Fibroblast of lung (primary cell): ENCODE data around the gene PIP4K2A. TPM values are rescaled to one million over a fixed set of nuclear protein-coding genes. Genes with fewer than 3 reads are reported as not detected.

ENCODE experiments used
- DNase-seq, 2 donors: peaks; one replicate each; pipeline versions ENCODE4 v3.0.0 to v3.0.0-alpha.2; 2010; ENCODE audit warnings: low read depth in 2 of 2
- H2AFZ ChIP-seq: 2 replicates; pipeline ENCODE4 v1.5.1; 2012; ENCODE audit warnings: low read length, control low read depth, inconsistent platforms
- H3K27ac ChIP-seq: 2 replicates; pipeline ENCODE4 v1.5.1; 2011; ENCODE audit warnings: low read length, control low read depth; ENCODE audit not compliant: insufficient read depth
- H3K27me3 ChIP-seq: 2 replicates; pipeline ENCODE4 v1.5.1; 2011; ENCODE audit warnings: mild to moderate bottlenecking, low read length; ENCODE audit not compliant: control insufficient read depth, insufficient read depth
- H3K36me3 ChIP-seq: 2 replicates; pipeline ENCODE4 v1.5.1; 2011; ENCODE audit warnings: low read length; ENCODE audit not compliant: control insufficient read depth, insufficient read depth
- H3K4me1 ChIP-seq: 2 replicates; pipeline ENCODE4 v1.5.1; 2011; ENCODE audit warnings: low read length; ENCODE audit not compliant: control insufficient read depth, insufficient read depth; ENCODE audit errors: extremely low read depth
- H3K4me2 ChIP-seq: 2 replicates; pipeline ENCODE4 v1.5.1; 2011; ENCODE audit warnings: low read length, control low read depth; ENCODE audit not compliant: insufficient read depth; ENCODE audit errors: extremely low read depth
- H3K4me3 ChIP-seq, 4 experiments: fragments of 200-600 bp in 1 of 4; sonication (generic) in 1 of 4; replicated peaks in 1 of 4; 2 replicates each; pipeline ENCODE4 v1.5.1; 2011 to 2016; ENCODE audit warnings: low read length in 4 of 4, low read depth in 3 of 4, mild to moderate bottlenecking in 3 of 4, control low read depth in 2 of 4, inconsistent platforms in 1 of 4, mixed read lengths in 1 of 4; ENCODE audit not compliant: insufficient read depth in 1 of 4; ENCODE audit errors: control extremely low read depth in 1 of 4
- H3K79me2 ChIP-seq: 2 replicates; pipeline ENCODE4 v1.5.1; 2012; ENCODE audit warnings: mild to moderate bottlenecking, low read length, inconsistent platforms; ENCODE audit not compliant: control insufficient read depth, insufficient read depth
- H3K9ac ChIP-seq: 2 replicates; pipeline ENCODE4 v1.5.1; 2011; ENCODE audit warnings: mild to moderate bottlenecking, low read length, control low read depth; ENCODE audit not compliant: insufficient read depth
- H3K9me3 ChIP-seq: 2 replicates; pipeline ENCODE4 v1.5.1; 2012; ENCODE audit warnings: low read depth, low read length; ENCODE audit not compliant: control insufficient read depth, insufficient read depth
- H4K20me1 ChIP-seq: 2 replicates; pipeline ENCODE4 v1.5.1; 2011; ENCODE audit warnings: low read length; ENCODE audit not compliant: control insufficient read depth, insufficient read depth; ENCODE audit errors: extremely low read depth
- EZH2 ChIP-seq: IDR thresholded peaks from 2 replicates; pipeline ENCODE4 v1.5.1; 2012; ENCODE audit warnings: low read length, control low read depth, mild to moderate bottlenecking; ENCODE audit errors: missing control alignments
- polyA plus RNA-seq, 2 donors: library from polyadenylated mRNA; depleted of rRNA in 1 of 2; stranded (reverse) in 1 of 2; unstranded in 1 of 2; fragments of >200 nt; gene quantifications; 2 replicates each; pipeline ENCODE4 v1.2.1, GENCODE V29; 2011 to 2012; ENCODE audit warnings: missing spikeins in 1 of 2
- total RNA-seq: library from RNA; depleted of rRNA; stranded (reverse); fragments of >200 nt; gene quantifications from 2 replicates; pipeline ENCODE4 v1.2.1, GENCODE V29; 2014
- TF ChIP-seq, protein P1 (sequence below), 2 donors: IDR thresholded peaks in 1 of 2; conservative IDR thresholded peaks in 1 of 2; 1 replicate in 1 of 2; 2 replicates in 1 of 2; pipeline ENCODE4 v1.5.1; 2011 to 2012; ENCODE audit warnings: low read length in 2 of 2, control low read depth in 1 of 2, inconsistent platforms in 1 of 2, low read depth in 1 of 2, mild to moderate bottlenecking in 1 of 2

The PIP4K2A gene
- total and polyA plus RNA-seq, 2 donors (not counting 1 experiment from before 2014, with no cell fraction given), result 28.5 to 40.0 TPM

DNA sequence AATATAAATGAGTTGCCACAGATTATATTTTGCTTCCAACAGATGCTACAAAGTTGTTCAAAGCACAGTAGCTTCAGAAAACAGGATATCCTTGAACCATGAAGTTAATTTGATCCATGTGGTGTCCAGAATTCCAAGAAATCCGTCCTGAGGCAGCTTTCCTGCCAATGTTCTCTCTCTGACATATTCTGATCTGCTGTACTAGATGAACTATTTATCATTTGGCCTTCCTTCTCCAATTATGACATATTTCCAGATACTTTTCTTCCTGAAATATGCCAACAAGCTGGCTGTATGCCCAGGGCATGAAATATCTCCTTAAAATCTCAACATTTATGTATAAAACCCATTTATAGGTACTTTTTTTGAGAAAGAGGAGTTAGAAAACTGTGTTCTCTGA lies 227.9 kb downstream of the PIP4K2A start:
- H3K9ac ChIP-seq, result no peak overlapping the region
- no peaks in the 10 kb centered on the region for H3K4me1 ChIP-seq
- no peak overlapping the region for H3K4me3 ChIP-seq
- no peak overlapping the region for H2AFZ ChIP-seq
- no peaks in the 10 kb centered on the region for H3K79me2 ChIP-seq
- TF ChIP-seq EZH2, result no peak
- TF ChIP-seq, protein P1, sequence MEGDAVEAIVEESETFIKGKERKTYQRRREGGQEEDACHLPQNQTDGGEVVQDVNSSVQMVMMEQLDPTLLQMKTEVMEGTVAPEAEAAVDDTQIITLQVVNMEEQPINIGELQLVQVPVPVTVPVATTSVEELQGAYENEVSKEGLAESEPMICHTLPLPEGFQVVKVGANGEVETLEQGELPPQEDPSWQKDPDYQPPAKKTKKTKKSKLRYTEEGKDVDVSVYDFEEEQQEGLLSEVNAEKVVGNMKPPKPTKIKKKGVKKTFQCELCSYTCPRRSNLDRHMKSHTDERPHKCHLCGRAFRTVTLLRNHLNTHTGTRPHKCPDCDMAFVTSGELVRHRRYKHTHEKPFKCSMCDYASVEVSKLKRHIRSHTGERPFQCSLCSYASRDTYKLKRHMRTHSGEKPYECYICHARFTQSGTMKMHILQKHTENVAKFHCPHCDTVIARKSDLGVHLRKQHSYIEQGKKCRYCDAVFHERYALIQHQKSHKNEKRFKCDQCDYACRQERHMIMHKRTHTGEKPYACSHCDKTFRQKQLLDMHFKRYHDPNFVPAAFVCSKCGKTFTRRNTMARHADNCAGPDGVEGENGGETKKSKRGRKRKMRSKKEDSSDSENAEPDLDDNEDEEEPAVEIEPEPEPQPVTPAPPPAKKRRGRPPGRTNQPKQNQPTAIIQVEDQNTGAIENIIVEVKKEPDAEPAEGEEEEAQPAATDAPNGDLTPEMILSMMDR (conservative IDR thresholded peaks at IDR 0.05 in 1 of 2, IDR thresholded peaks at IDR 0.05 in 1 of 2; ENCODE audit: low read depth in 1 of 2, low read length in 2 of 2), result no peak
- no peaks in the 10 kb centered on the region for H3K36me3 ChIP-seq
- DNase-seq, result no peak
- H4K20me1 ChIP-seq, result no peaks in the 10 kb centered on the region
- no peak overlapping the region for H3K27ac ChIP-seq
- H3K4me2 ChIP-seq, result no peak overlapping the region
- no peaks in the 10 kb centered on the region for H3K27me3 ChIP-seq
- H3K9me3 ChIP-seq, result no peaks in the 10 kb centered on the region

Other genes with a start within 250 kb of the PIP4K2A start
- gene ARMC3, start 213.5 kb upstream of the PIP4K2A start, total RNA-seq, result not detected in 2 replicates
- gene ARMC3, start 213.5 kb upstream of the PIP4K2A start, polyA plus RNA-seq, result not detected in 2 replicates